Stimulated activated naive CD8-positive, alpha-beta T cell treated with anti-CD3 and anti-CD28 coated beads, Interleukin-15, amount 100 ng/mL, for 72 hours (primary cell): ENCODE data around the gene CHST11.

Experiments
- ATAC-seq: fragments of 150-1000 bp; cut with Tn5 transposase; 2 replicates; pipeline ENCODE4 v1.10.0; 2021; ENCODE audit warnings: mild to moderate bottlenecking, moderate library complexity
- DNase-seq, 2 donors: peaks; one replicate each; pipeline ENCODE4 v3.0.0; 2021 to 2022
- H3K27ac Mint-ChIP-seq, 2 donors: one replicate each; pipeline ENCODE4 v1.8.0; 2022; ENCODE audit warnings: mild to moderate bottlenecking in 2 of 2, mixed read lengths in 2 of 2, moderate library complexity in 2 of 2
- H3K27me3 Mint-ChIP-seq: one replicate; pipeline ENCODE4 v1.8.0; 2022; ENCODE audit warnings: mixed read lengths
- H3K4me1 Mint-ChIP-seq: one replicate; pipeline ENCODE4 v1.8.0; 2022; ENCODE audit warnings: mild to moderate bottlenecking, mixed read lengths
- H3K4me3 Mint-ChIP-seq, 2 donors: one replicate each; pipeline ENCODE4 v1.8.0; 2022; ENCODE audit warnings: mild to moderate bottlenecking in 2 of 2, mixed read lengths in 2 of 2, moderate library complexity in 1 of 2
- H3K9me3 Mint-ChIP-seq, 2 donors: one replicate each; pipeline ENCODE4 v1.8.0; 2022; ENCODE audit warnings: mixed read lengths in 2 of 2

Gene CHST11

GRCh38 chr12:104422441-104422840 lies 34.3 kb upstream of the CHST11 start:
- Mint-ChIP-seq H3K27ac (no peak overlapping the region), H3K4me1 (peaks cover 19% of the 10 kb centered on the region), H3K27me3 (no peaks in the 10 kb centered on the region), H3K4me3 (no peak overlapping the region), H3K9me3 (peaks cover 10 to 11% of the 10 kb centered on the region in 2 donors)
- ATAC-seq (no peak), DNase-seq (no peak)

- ATAC-seq (no peak), DNase-seq (no peak)
- no peak overlapping the region for H3K4me3 Mint-ChIP-seq
- peaks cover 11 to 13% of the 10 kb centered on the region in 2 donors for H3K9me3 Mint-ChIP-seq
- peaks cover 23% of the 10 kb centered on the region for H3K4me1 Mint-ChIP-seq
- H3K27ac Mint-ChIP-seq = no peak overlapping the region
- H3K27me3 Mint-ChIP-seq = no peaks in the 10 kb centered on the region
These were observed 33.5 kb upstream of the CHST11 start for GRCh38 chr12:104423273-104423672.

- no peaks in the 10 kb centered on the region for H3K27me3 Mint-ChIP-seq
- H3K27ac Mint-ChIP-seq = no peak overlapping the region
- no peak overlapping the region for H3K4me3 Mint-ChIP-seq
- H3K9me3 Mint-ChIP-seq = peaks cover 11 to 13% of the 10 kb centered on the region in 2 donors
- ATAC-seq = no peak
- no peak for DNase-seq
- peaks cover 23% of the 10 kb centered on the region for H3K4me1 Mint-ChIP-seq
These were observed 32.9 kb upstream of the CHST11 start for GRCh38 chr12:104423809-104424208.

- Mint-ChIP-seq H3K4me1 (peaks cover 23% of the 10 kb centered on the region), H3K27ac (no peak overlapping the region), H3K27me3 (no peaks in the 10 kb centered on the region), H3K4me3 (no peak overlapping the region), H3K9me3 (peaks cover 11 to 13% of the 10 kb centered on the region in 2 donors)
- ATAC-seq = no peak
- DNase-seq = no peak
These were observed 31.8 kb upstream of the CHST11 start for GRCh38 chr12:104424955-104425354.

- DNase-seq (no peak), ATAC-seq (no peak)
- Mint-ChIP-seq H3K9me3 (peaks cover 11 to 13% of the 10 kb centered on the region in 2 donors), H3K4me1 (peaks cover 23% of the 10 kb centered on the region), H3K27ac (peak overlapping the region in 1 of 2 donors; percentile 44), H3K4me3 (no peak overlapping the region), H3K27me3 (no peaks in the 10 kb centered on the region)
These were observed 31.1 kb upstream of the CHST11 start for GRCh38 chr12:104425614-104426013.

GRCh38 chr12:104426926-104427546 lies 29.7 kb upstream of the CHST11 start:
- Mint-ChIP-seq H3K27me3 (no peaks in the 10 kb centered on the region), H3K4me1 (peaks cover 14% of the 10 kb centered on the region), H3K27ac (peak overlapping the region in 1 of 2 donors; percentile 92), H3K9me3 (peaks cover 10 to 11% of the 10 kb centered on the region in 2 donors), H3K4me3 (peak overlapping the region in 1 of 2 donors; percentile 4)
- ATAC-seq = peak; percentile 21
- DNase-seq = no peak

- Mint-ChIP-seq H3K27ac (peak overlapping the region in 1 of 2 donors; percentile 92), H3K9me3 (peaks cover 5 to 8% of the 10 kb centered on the region in 2 donors), H3K27me3 (no peaks in the 10 kb centered on the region), H3K4me3 (peak overlapping the region in 1 of 2 donors; percentile 4), H3K4me1 (peaks cover 12% of the 10 kb centered on the region)
- ATAC-seq (peak; percentile 99), DNase-seq (peak; percentile 21 to 64)
These were observed 29.2 kb upstream of the CHST11 start for GRCh38 chr12:104427547-104427938.

- Mint-ChIP-seq H3K27ac (no peak overlapping the region), H3K9me3 (no peaks in the 10 kb centered on the region), H3K27me3 (peaks cover 15% of the 10 kb centered on the region), H3K4me3 (no peak overlapping the region), H3K4me1 (no peaks in the 10 kb centered on the region)
- ATAC-seq (no peak), DNase-seq (no peak)
These were observed 23.7 kb upstream of the CHST11 start for GRCh38 chr12:104433061-104433460.

GRCh38 chr12:104434129-104434528 lies 22.6 kb upstream of the CHST11 start:
- DNase-seq (no peak), ATAC-seq (no peak)
- no peak overlapping the region for H3K27ac Mint-ChIP-seq
- no peaks in the 10 kb centered on the region for H3K4me1 Mint-ChIP-seq
- H3K9me3 Mint-ChIP-seq = no peaks in the 10 kb centered on the region
- H3K27me3 Mint-ChIP-seq = peaks cover 15% of the 10 kb centered on the region
- no peak overlapping the region for H3K4me3 Mint-ChIP-seq

GRCh38 chr12:104435175-104435574 lies 21.6 kb upstream of the CHST11 start:
- ATAC-seq (no peak), DNase-seq (no peak)
- Mint-ChIP-seq H3K27ac (peak overlapping the region in 1 of 2 donors; percentile 14), H3K4me3 (no peak overlapping the region), H3K9me3 (no peaks in the 10 kb centered on the region), H3K27me3 (peaks cover 15% of the 10 kb centered on the region), H3K4me1 (no peaks in the 10 kb centered on the region)

GRCh38 chr12:104435765-104436164 lies 21.0 kb upstream of the CHST11 start:
- no peak overlapping the region for H3K4me3 Mint-ChIP-seq
- no peaks in the 10 kb centered on the region for H3K9me3 Mint-ChIP-seq
- peaks cover 15% of the 10 kb centered on the region for H3K27me3 Mint-ChIP-seq
- H3K27ac Mint-ChIP-seq = no peak overlapping the region
- DNase-seq = no peak
- ATAC-seq = no peak
- no peaks in the 10 kb centered on the region for H3K4me1 Mint-ChIP-seq

GRCh38 chr12:104436790-104437189 lies 20.0 kb upstream of the CHST11 start:
- no peak overlapping the region for H3K27ac Mint-ChIP-seq
- DNase-seq = no peak
- H3K4me3 Mint-ChIP-seq = no peak overlapping the region
- peaks cover 15% of the 10 kb centered on the region for H3K27me3 Mint-ChIP-seq
- H3K9me3 Mint-ChIP-seq = no peaks in the 10 kb centered on the region
- no peak for ATAC-seq
- no peaks in the 10 kb centered on the region for H3K4me1 Mint-ChIP-seq

- Mint-ChIP-seq H3K27ac (no peak overlapping the region), H3K4me3 (no peak overlapping the region), H3K27me3 (peaks cover 15% of the 10 kb centered on the region), H3K9me3 (no peaks in the 10 kb centered on the region), H3K4me1 (no peaks in the 10 kb centered on the region)
- ATAC-seq = no peak
- no peak for DNase-seq
These were observed 18.6 kb upstream of the CHST11 start for GRCh38 chr12:104438134-104438533.

GRCh38 chr12:104439137-104439536 lies 17.6 kb upstream of the CHST11 start:
- no peaks in the 10 kb centered on the region for H3K9me3 Mint-ChIP-seq
- H3K4me1 Mint-ChIP-seq = no peaks in the 10 kb centered on the region
- no peak overlapping the region for H3K4me3 Mint-ChIP-seq
- H3K27me3 Mint-ChIP-seq = peaks cover 15% of the 10 kb centered on the region
- DNase-seq (no peak), ATAC-seq (no peak)
- H3K27ac Mint-ChIP-seq = no peak overlapping the region

- DNase-seq = no peak
- no peak overlapping the region for H3K27ac Mint-ChIP-seq
These were observed 13.7 kb upstream of the CHST11 start for GRCh38 chr12:104443008-104443407.

GRCh38 chr12:104446646-104447421 lies 9.9 kb upstream of the CHST11 start:
- Mint-ChIP-seq H3K9me3 (no peaks in the 10 kb centered on the region), H3K4me1 (no peaks in the 10 kb centered on the region), H3K27me3 (no peaks in the 10 kb centered on the region), H3K4me3 (no peak overlapping the region), H3K27ac (no peak overlapping the region)
- no peak for DNase-seq
- no peak for ATAC-seq

More at GRCh38 chr12:104443008-104443407, 13.7 kb upstream of the CHST11 start:
- no peaks in the 10 kb centered on the region for H3K4me1 Mint-ChIP-seq
- H3K27me3 Mint-ChIP-seq = no peaks in the 10 kb centered on the region
- no peaks in the 10 kb centered on the region for H3K9me3 Mint-ChIP-seq
- no peak for ATAC-seq
- no peak overlapping the region for H3K4me3 Mint-ChIP-seq
